Stimulated activated CD4-positive, alpha-beta T cell treated with anti-CD3 and anti-CD28 coated beads, TNF-alpha, amount 100 ng/mL, for 1 hour (primary cell): ENCODE data around the gene DHRSX.
A peak's percentile ranks its signal among the peaks of the same experiment; 100 is the strongest.
"Not testable (repeated sequence)": the region's sequence is repeated elsewhere in the genome, so short reads cannot be mapped to it uniquely, and the experiment has no call there.

Experiments
- DNase-seq, 3 donors: peaks; one replicate each; pipeline ENCODE4 v3.0.0-alpha.2; 2020; ENCODE audit warnings: low read depth in 3 of 3, low spot score in 1 of 3

DHRSX gene

DNA sequence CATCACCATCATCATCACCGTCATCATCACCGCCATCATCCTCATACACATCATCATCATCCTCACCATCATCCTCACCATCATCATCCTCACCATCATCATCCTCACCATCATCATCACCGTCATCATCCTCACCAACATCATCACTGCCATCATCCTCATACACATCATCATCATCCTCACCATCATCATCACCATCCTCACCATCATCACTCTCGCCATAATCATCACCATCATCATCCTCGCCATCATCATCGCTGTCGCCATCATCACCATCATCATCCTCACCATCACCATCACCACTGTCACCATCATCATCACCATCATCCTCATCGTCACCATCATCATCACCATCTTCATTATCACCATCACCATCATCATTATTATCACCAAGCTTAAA, 19.8 kb upstream of the DHRSX start:
- DNase-seq = no peak

DNA sequence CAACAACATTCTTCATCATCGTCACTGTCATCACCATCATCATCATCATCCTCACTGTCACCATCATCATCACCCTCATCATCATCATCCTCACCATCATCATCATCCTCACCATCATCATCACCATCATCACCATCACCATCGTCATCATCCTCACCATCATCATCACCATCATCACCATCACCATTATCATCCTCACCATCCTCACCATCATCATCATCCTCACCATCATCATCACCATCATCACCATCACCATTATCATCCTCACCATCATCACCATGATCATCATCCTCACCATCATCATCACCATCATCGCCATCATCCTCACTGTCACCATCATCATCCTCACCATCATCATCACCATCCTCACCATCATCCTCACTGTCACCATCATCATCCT, 18.9 kb upstream of the DHRSX start:
- DNase-seq = not testable (repeated sequence)

DNA sequence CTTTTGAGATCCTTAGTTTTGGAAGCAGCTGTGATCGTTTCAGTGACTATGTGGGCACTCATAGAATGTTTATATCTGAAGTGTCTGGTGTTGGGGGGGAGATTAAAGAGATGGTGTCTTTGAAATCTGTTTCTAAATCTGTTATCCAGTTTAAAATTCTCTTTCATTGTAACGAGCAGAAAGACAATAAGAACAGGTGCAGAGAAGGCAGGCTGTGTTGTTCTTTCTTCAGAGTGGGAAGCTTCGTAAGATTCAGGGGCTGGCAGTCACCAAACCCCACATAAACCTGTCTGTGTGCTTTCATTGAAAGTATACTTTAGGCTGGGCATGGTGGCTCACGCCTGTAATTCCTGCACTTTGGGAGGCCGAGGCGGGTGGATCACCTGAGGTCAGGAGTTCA, 16.3 kb upstream of the DHRSX start:
- no peak for DNase-seq

DNA sequence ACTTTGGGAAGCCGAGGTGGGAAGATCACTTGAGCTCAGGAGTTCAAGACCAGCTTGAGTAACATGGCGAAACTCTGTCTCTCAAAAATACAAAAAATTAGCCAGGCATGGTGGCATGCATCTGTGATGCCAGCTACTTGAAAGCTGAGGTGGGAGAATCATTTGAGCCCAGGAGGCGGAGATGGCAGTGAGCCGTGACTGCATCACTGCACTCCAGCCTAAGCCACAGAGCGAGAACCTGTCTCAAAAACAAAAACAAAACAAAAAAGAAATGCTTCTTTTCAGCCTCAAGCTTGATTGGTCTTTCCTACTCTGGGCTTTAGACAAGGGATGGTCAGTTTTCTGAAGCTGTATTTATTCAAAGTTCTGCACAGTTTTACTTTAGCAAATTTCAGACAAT, 15.8 kb upstream of the DHRSX start:
- no peak for DNase-seq

DNA sequence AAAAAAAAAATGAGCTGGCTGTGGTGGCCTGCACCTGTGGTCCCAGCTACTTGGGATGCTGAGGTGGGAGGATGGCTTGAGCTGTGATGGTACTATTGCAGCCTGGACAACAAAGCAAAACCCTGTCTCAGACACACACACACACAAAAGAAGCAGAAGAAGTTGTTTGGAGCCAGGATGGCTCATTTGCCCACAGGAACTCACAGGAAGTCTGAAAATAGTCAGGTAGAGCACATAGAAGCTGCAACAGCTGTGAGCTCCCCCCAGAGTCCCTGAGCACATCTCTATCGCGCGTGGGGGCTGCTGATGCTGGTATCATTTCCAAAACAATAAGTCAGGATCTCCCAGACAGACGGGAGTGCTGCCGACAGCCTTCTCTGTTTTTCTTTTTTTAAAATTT, 13.4 kb upstream of the DHRSX start:
- no peak for DNase-seq

DNA sequence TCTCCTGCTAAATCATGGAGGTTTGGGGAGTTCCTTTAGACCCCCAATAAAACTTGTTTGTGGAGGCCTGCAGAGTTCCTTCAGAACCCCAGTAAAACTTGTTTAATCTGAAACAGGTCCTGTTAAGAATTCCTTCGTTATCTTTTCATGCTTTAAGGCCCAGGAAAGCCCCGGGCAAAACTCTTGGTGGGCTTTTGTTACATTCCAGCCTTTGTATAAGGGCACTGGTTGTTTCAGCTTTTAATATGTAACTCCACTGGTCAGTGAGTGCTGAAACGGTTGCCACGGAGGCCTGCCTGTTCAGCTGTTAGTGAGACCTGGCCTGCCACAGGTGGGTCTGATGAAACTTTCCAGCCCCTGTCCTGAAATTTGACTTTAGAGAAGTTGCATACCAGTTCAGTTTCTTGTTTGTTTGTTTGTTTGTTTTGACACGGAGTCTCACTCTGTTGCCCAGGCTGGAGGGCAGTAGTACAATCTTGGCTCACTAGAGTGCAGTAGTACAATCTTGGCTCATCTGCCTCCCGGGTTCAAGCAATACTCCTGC, 12.4 kb upstream of the DHRSX start:
- no peak for DNase-seq

DNA sequence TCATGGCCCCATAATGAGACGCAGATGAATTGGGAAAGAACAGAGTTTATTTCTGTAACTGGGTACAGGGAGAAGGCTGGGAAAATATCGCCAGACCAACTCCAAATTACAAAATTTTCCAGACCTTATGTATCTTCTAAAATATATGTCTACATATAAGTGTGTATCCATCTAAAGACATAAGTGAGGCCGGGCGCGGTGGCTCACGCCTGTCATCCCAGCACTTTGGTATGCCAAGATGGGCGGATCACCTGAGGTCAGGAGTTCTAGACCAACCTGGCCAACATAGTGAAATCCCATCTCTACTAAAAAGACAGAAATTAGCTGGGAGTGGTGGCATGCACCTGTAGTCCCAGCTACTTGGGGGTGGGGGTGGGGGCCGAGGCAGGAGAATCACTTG, 11.7 kb upstream of the DHRSX start:
- DNase-seq = no peak

DNA sequence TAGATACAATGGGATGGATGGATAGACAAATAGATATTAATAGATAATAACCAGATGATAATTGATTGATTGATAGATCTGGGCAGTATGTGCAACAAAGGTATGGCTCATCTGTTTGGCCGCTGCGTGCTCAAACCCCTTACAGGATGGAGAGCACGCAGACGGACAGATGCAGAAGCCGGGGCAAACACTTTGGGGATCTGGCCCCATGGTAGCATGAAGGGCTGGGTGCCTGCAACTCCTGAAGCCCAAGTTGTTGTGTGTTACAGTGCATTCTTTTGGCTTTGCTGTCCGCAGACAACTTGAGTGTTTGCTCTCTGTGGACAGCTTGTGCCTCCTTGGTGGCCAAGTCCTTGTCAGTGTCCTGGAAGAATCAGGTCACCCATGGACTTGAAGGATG, 10.6 kb upstream of the DHRSX start:
- no peak for DNase-seq

DNA sequence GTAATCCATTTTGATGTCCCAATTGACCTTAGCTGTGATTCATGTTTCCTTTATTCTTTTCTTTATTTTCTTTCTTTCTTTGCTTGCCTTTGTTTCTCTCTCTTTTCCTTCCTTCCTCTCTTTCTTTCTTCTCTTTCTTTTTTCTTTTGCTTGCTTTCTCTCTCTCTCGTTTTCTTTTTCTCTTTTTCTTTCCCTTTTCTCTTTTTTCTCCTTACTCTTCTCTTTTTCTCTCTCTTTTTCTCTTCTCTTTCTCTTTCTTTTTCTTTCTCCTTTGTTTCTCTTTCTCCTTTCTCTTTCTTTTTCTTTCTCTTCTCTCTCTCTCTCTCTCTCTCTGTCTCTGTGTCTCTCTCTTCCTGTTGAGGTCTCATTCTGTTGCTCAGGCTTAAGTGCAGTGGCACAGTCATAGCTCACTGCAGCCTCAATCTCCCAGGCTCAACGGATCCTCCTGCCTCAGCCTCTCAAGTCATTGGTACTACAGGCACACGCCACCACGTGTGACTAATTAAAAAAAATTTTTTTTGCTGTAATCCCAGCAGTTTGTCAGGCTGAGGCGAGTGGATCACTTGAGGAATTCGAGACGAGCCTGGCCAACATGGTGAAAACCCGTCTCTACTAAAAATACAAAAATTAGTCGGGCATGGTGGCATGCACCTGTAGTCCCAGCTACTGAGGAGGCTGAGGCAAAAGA, 8.0 kb upstream of the DHRSX start:
- DNase-seq = no peak

DNA sequence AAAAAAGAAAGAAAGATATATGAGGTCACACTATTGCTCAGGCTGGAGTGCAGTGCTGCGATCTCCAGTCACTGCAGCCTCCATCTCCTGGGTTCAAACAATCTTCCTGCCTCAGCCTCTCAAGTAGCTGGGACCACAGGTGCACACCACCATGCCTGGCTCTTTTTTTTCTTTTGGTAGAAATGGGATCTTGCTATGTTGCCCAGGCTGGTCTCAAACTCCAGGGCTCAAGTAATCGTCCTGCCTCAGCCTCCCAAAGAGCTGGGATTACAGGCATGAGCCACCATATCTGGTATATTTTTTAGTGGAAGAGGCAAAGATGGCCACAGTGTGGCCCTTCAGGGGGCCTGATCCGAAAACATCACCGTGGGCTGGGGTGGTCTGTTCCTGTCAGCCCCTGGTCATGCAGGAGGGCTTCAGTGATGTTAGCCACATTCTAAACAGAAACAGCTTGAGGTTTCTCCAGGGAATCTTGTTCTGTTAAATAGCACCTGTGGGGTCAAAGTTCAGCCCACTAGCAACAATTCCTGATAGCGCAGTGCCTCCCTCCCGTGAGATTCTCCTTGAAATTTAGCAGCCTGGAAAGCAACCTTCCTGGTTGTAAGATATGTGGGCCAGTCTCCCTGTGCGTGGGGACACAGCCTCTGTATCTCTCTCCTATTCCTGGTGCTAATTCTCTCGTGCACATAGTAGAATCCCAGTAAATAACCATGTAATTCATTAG, 7.3 kb upstream of the DHRSX start:
- DNase-seq = no peak

DNA sequence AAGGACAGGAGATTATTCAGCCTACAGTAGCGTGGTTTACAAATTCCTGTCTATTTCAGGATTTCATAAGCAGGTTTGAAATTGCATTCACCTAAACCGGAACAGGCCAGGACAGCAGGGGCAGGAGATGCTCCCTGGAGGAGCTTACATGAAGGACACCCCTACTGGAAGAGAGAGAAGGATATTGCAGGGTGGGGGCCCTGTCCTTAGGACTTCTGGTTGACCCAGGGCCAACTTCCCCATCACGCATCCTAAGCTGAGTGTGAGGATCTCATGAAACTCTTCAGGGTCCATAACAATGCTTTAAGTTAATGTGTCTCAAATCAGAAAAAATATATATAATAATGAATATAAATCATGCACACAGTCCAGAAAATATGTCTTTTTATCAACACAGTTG, 6.4 kb upstream of the DHRSX start:
- no peak for DNase-seq

DNA sequence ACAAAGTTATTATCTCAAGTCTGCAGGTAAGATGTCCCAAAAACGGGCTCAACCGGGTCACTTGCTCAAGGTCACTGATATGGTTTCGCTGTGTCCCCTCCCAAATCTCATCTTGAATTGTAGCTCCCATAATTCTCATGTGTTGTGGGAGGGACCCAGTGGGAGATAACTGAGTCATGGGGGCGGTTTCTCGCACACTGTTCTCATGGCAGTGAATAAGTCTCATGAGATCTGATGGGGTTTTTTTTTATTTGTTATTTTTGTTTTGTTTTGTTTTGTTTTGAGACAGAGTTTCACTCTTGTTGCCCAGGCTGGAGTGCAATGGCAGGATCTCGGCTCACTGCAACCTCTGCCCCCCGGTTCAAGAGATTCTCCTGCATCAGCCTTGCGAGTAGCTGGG, 4.6 kb upstream of the DHRSX start:
- not testable (repeated sequence) for DNase-seq

DNA sequence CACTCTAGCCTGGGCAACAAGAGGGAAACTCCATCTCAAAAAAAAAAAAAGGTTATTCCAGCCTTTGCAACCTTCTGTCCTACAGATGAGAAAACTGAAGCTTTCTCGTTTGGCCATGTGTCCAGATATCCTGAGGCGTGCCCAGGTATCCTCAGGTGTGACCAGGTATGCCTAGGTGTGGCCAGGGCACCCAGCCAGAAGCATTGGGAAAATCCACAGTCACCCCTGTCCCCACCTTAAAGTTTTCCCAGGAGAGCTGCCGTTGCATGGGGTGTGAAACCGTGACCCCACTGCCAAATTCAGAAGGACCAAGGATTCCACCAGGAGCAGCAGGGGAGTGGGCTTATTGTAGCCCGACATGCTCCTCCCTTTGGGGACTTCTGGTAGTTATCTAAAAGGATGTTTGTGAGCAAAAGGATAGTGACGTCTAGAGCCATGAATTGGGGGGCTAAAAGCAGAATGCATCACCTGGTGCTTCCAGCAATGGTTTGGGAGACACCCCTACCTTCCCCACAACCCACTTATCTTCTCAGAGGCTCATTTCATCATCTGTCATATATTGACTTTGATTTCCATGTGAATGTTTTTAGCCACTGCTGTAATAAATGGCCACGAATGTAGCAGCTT, 4.0 kb upstream of the DHRSX start:
- DNase-seq = no peak

DNA sequence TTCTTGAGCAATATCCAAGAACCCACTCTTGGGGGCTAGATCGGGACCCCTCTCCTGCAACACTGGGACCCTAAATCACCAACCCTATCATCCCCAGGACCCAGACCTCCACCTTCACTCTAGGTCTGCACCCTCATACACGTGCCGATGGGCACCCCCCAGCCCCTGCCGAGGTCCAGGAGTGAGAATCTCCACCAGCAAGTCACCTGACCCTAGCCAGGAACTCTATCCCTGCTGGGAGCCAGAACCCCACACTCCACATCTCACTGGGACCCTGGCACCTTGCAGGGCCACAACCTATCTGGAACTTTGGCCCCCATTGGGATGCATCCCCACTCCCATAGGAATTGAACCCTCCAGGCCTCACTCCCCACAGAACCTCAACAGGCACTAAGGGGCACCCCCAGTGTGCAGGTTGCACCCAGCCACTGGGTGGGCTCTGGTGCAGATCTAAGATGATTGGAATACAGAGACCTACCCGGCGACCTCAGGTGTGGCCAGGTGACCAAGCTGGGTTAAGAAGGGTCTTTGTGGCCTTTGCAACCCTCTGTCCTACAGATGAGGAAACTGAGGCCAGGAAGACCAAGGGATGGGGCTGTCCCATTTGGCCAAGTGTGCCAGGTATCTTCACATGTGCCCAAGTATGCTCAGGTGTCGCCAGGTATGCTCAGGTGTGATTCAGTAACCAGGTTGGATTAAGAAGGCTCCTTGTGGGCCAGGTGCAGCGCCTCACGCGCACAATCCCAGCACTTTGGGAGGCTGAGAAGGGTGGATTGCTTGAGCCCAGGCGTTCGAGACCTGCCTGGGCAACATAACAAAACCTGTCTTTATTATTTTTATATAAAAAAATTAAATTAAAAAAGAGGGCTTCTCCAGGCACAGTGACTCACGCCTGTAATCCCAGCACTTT, 3.1 kb upstream of the DHRSX start:
- no peak for DNase-seq

DNA sequence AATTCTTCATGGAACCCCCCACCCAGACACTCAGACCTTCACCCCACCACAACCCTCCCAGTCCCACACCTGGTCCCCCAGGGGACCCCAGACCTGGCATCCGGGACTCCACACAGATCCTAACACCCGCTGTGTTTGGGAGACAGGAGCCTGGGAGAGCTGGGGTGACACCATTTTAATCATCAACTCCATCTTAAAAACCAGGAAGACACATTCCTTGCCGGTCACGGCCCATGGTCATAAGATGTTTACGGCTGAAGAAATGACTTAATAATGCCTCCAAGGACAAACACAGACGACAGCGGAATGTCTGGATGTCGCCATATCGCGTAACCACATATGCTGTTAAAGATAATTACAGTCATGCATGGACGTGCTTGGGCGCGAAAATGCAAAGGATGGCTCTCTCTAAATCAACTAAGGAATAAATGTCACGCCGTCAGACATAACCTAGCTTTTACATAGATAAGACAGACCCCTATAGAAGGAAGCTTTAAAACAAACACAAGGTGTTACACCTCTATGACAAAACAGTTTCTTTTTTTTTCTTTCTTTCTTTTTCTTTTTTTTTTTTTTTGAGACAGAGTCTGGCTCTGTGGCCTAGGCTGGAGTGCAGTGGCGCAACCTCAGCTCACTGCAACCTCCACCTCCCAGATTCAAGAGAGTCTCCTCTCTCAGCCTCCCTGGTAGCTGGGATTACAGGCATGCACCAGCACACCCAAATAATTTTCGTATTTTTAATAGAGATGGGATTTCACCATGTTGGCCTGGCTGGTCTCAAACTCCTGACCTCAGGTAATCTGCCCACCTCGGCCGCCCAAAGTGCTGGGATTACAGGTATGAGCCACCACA, 2.1 kb upstream of the DHRSX start:
- DNase-seq = no peak

DNA sequence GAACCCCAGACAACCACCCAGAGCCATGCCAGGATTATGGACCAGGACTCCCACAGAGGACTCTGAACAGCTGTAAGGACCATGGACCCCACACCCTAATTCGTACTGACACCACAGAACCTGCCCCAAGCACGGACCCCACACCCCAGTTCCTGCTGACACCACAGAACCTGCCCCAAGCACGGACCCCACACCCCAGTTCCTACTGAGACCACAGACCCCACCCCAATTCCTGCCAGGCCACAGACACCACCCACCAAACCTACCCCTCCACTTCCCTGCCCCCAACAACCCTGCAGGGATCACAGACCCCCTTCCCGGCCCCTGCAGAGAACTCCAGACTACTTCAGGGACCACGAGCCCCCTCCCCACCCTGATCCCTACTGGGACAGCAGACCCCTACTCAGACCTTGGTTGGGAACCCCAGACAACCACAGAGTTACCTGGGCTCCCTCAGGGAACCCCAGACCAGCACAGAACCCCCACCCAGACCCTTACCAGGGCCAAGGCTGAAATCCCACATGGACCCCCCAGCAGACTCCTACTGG, 1.4 kb upstream of the DHRSX start:
- DNase-seq = no peak

DNA sequence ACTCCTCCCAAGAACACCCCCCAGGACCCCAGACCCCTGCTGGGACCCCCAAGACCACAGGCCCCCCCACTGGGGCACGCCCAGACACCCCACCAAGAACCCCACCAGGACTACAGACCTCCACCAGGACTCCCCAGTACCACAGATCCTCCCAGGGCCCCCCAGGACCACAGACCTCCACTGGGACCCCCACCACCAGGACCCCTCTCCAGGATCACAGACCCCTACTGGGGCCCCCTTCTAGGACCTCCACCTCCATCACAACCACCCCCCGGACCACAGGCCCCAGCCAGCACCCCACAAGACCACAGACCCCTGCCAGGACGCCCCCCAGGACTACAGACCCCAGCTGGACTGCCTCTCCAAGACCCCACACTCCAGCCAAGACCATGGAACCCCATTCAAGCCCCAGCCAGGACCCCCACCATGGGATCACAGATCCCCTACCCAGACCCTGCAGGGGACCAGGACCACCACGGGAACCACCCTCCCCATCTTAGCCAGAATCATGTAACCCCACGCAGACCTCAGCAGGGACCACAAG, 855 bp upstream of the DHRSX start:
- DNase-seq = no peak

DNA sequence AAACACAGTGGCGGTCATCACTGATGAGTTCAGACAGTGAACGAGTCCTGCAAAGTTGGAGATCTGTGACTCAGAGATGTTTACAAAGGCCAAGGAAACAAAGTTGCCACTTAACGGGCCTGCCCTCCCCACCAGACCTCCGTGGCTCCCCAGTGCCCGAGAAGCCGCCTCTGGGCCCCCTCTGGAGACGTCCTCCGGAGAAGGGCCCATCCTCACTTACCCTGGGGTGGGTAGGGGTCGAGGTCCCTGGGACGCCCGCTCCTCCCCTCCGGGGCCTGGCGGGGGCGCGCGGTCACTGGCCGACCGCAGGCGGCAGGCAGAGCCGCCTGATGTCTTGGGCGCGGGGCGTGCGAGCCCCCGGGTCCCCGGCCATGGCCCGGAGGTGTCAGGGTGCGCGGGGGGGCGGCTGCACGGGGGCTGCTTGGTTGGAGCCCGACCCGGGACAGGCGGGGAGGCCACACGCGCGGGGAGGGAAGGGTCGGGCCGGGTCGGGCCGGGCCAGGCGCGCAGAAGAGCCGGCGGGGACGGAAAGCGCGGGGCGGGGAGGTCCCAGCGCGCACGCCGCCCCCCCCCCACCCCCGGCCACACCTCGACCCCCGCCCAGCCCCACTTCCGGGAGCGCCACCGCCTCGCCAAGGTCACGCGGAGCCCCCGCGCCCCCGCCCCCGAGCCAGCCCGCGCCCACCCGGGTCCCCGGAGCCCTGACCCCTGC, 529 bp downstream of the DHRSX start:
- peak in 1 of 3 donors; percentile 15 for DNase-seq

DNA sequence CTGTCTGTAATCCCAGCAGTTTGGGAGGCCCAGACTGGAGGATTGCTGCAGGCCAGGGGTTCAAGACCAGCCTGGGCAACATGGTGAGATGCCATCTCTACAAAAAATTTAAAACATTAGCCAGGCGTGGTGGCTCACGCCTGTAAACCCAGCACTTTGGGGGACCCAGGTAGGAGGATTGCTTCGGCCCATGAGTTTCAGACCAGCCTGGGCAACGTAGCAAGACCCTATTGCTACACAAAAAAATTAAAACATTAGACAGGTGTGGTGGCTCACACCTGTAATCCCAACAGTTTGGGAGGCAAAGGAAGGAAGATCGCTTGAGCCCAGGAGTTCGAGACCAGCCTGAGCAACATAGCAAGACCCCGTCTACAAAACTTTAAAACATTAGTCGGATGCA, 1.3 kb downstream of the DHRSX start:
- no peak for DNase-seq
